ENCODE data around the gene DVL3.

DVL3 gene

DNA sequence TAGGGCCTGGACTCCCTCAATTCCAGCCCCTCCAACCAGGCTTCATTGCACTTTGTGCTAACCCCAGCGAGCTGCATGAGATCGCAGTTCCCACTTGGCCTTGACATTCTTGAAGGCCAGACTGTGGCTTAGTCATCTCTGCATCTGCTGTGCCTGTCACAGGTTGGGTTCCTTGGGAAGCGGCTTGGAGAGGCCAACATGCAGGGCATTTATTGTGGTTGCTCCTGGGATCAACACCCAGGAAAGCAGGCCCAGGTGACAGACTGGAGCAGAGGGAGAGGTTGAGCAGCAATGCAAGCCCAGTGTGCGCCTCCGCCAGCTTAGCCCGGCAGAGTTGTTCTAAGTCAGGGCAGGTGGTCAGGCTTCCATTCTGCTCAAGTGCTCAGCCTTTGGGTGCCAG, 41.4 kb downstream of the DVL3 start:
- Histone ChIP-seq H3K4me3 (ENCODE audit: low read length) (no peak overlapping the region), H3K36me3 (ENCODE audit: insufficient read depth, low read depth, low read length) (peaks cover 42% of the 10 kb centered on the region), H3K27ac (ENCODE audit: low read length) (no peak overlapping the region), H3K9me3 (ENCODE audit: insufficient read depth, low read depth, low read length) (no peaks in the 10 kb centered on the region), H3K27me3 (ENCODE audit: insufficient read depth, low read length) (no peaks in the 10 kb centered on the region), H3K4me1 (ENCODE audit: insufficient read depth, low read length) (no peaks in the 10 kb centered on the region), H3K9ac (ENCODE audit: low read depth, low read length) (no peak overlapping the region)

DNA sequence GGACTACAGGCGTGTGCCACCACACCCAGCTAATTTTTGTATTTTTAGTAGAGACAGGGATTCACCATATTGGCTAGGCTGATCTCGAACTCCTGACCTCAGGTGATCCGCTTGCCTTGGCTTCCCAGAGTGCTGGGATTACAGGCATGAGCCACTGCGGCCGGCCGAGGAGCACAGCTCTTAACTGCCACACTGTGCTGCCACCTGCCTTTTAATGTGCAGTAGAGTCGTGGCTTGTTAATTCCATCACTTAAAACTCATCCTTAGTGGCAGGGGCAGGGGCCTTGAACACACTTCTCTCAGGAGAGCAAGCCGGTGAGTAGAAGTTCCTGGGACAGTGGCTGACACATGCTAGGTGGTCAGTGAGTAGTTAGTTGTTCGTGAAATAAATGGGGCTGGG, 43.3 kb downstream of the DVL3 start:
- Histone ChIP-seq H3K4me3 (ENCODE audit: low read length) (no peak overlapping the region), H3K9me3 (ENCODE audit: insufficient read depth, low read depth, low read length) (no peaks in the 10 kb centered on the region), H3K9ac (ENCODE audit: low read depth, low read length) (no peak overlapping the region), H3K27ac (ENCODE audit: low read length) (no peak overlapping the region), H3K4me1 (ENCODE audit: insufficient read depth, low read length) (no peaks in the 10 kb centered on the region), H3K27me3 (ENCODE audit: insufficient read depth, low read length) (no peaks in the 10 kb centered on the region), H3K36me3 (ENCODE audit: insufficient read depth, low read depth, low read length) (peaks cover 23% of the 10 kb centered on the region)

DNA sequence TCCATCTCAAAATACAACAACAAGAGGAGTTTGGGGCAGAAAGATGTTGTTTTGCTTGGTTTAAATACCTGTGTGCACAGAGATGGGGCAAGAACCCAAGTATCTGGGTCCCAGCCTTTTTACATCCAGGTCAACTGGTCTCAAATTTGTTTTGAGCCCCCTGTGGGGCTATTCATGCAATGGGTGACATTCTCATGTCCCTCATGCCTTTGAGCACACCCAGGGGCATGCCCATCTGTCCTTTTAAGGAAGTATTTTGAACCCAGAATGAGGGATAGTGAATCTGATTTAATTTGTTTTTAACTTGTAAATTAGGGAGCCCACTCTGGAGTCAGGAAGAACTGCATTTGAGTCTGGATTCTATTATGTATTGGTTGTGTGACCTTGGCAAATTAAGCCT, 45.6 kb downstream of the DVL3 start:
- no peaks in the 10 kb centered on the region for H3K27me3 ChIP-seq (ENCODE audit: insufficient read depth, low read length)
- H3K4me1 ChIP-seq (ENCODE audit: insufficient read depth, low read length): no peaks in the 10 kb centered on the region
- H3K36me3 ChIP-seq (ENCODE audit: insufficient read depth, low read depth, low read length): peaks cover 3% of the 10 kb centered on the region; the same call in 1 of the 2 replicates
- no peak overlapping the region for H3K4me3 ChIP-seq (ENCODE audit: low read length)
- no peak overlapping the region for H3K9ac ChIP-seq (ENCODE audit: low read depth, low read length)
- no peaks in the 10 kb centered on the region for H3K9me3 ChIP-seq (ENCODE audit: insufficient read depth, low read depth, low read length)
- no peak overlapping the region for H3K27ac ChIP-seq (ENCODE audit: low read length)

DNA sequence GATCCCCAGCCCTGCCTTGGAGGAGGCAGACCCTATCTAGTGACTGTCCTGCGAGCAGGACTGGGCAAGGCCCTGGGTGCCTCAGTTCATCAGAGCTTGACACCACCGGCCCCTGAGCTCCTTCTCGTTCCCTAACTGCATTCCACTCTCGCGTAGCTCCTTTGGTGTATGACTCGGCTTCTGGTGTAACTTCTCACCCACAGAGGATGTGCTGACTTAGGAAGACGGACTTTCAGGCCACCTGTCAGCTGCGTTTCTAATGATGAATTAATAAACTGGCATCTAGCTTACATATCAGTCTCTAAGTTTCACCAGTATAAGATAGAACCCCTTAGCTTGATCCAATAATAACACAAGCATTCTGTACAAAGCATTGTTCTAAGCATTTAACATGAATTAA, 48.3 kb downstream of the DVL3 start:
- H3K36me3 ChIP-seq (ENCODE audit: insufficient read depth, low read depth, low read length): no peaks in the 10 kb centered on the region
- no peak overlapping the region for H3K27ac ChIP-seq (ENCODE audit: low read length)
- H3K27me3 ChIP-seq (ENCODE audit: insufficient read depth, low read length): no peaks in the 10 kb centered on the region
- H3K4me3 ChIP-seq (ENCODE audit: low read length): no peak overlapping the region
- no peaks in the 10 kb centered on the region for H3K4me1 ChIP-seq (ENCODE audit: insufficient read depth, low read length)
- no peak overlapping the region for H3K9ac ChIP-seq (ENCODE audit: low read depth, low read length)
- H3K9me3 ChIP-seq (ENCODE audit: insufficient read depth, low read depth, low read length): no peaks in the 10 kb centered on the region

DNA sequence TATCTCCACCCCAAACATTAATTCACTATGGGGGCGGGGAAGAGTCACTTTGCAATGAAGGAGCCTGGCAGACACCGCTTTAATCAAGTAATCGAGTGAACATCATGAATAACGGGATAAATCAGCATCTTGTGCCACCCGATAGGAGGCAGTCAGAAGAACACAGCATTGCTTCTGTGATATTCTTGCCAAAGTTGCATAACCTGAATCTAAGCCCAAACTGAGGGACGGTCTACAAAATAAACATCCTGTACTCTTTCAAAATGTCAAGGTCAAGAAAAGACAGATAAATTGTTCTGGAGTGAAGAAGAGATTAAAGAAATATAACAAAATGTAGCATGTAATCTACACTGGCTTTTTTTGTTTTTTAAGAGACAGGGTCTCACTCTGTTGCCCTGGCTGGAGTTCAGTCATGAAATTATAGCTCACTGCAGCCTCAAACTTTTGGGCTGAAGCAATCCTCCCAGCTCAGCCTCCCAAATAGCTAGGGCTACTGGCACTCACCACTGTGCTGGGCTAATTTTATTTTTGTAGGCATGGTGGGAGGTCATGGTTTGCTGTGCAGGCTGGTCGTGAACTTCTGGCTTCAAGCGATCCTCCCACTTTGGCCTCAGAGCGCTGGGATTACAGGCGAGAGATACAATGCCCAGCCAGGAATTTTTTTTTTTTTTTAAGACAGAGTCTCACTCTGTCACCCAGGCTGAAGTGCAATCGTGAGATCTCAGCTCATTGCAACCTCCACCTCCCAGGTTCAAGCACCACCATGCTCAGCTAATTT, 54.2 kb downstream of the DVL3 start:
- H3K9ac ChIP-seq (ENCODE audit: low read depth, low read length): no peak overlapping the region
- no peaks in the 10 kb centered on the region for H3K27me3 ChIP-seq (ENCODE audit: insufficient read depth, low read length)
- no peaks in the 10 kb centered on the region for H3K4me1 ChIP-seq (ENCODE audit: insufficient read depth, low read length)
- H3K27ac ChIP-seq (ENCODE audit: low read length): no peak overlapping the region
- no peak overlapping the region for H3K4me3 ChIP-seq (ENCODE audit: low read length)
- no peaks in the 10 kb centered on the region for H3K9me3 ChIP-seq (ENCODE audit: insufficient read depth, low read depth, low read length)
- H3K36me3 ChIP-seq (ENCODE audit: insufficient read depth, low read depth, low read length): no peaks in the 10 kb centered on the region

DNA sequence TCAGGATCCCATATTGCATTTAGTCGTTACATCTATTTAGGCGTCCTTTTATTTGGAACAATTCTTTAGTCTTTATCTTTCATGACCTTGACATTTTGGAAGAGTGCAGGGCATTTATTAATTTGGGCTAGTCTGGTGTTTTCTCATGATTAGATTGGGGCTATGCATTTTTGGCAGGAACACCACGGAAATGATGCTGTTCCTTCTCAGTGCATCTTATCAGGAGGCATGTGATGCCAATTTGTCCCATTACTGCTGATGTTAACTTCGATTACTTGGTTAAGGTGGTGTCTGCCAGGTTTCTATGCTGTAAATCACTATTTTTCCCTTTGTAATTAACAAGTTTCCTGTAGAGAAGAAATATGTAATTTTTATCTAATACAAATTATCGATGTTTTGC, 56.1 kb downstream of the DVL3 start:
- Histone ChIP-seq H3K27me3 (ENCODE audit: insufficient read depth, low read length) (no peaks in the 10 kb centered on the region), H3K27ac (ENCODE audit: low read length) (no peak overlapping the region), H3K36me3 (ENCODE audit: insufficient read depth, low read depth, low read length) (no peaks in the 10 kb centered on the region), H3K9me3 (ENCODE audit: insufficient read depth, low read depth, low read length) (no peaks in the 10 kb centered on the region), H3K4me1 (ENCODE audit: insufficient read depth, low read length) (no peaks in the 10 kb centered on the region), H3K9ac (ENCODE audit: low read depth, low read length) (no peak overlapping the region; the same call in 1 of the 2 replicates), H3K4me3 (ENCODE audit: low read length) (no peak overlapping the region)

DNA sequence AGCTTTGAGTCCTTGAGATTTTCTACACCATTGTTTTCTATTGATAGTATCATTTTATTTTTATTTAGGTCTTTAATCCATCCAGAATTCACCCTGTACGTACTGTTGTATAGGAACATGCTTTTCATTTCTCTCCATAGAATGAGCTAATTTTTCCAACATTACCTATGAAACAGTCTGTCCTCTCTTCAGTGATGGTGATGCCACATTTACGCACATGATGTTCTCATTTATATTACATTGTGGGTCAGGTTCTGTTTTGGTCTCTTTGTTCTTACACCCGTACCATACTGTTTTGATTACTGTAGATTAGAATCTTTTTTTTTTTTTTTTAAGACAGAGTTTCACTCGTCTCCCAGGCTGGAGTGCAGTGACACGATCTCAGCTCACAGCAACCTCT, 56.5 kb downstream of the DVL3 start:
- no peaks in the 10 kb centered on the region for H3K36me3 ChIP-seq (ENCODE audit: insufficient read depth, low read depth, low read length)
- H3K9me3 ChIP-seq (ENCODE audit: insufficient read depth, low read depth, low read length): no peaks in the 10 kb centered on the region
- H3K9ac ChIP-seq (ENCODE audit: low read depth, low read length): no peak overlapping the region; the same call in 1 of the 2 replicates
- H3K27me3 ChIP-seq (ENCODE audit: insufficient read depth, low read length): no peaks in the 10 kb centered on the region
- no peak overlapping the region for H3K4me3 ChIP-seq (ENCODE audit: low read length)
- H3K27ac ChIP-seq (ENCODE audit: low read length): no peak overlapping the region
- H3K4me1 ChIP-seq (ENCODE audit: insufficient read depth, low read length): no peaks in the 10 kb centered on the region

DNA sequence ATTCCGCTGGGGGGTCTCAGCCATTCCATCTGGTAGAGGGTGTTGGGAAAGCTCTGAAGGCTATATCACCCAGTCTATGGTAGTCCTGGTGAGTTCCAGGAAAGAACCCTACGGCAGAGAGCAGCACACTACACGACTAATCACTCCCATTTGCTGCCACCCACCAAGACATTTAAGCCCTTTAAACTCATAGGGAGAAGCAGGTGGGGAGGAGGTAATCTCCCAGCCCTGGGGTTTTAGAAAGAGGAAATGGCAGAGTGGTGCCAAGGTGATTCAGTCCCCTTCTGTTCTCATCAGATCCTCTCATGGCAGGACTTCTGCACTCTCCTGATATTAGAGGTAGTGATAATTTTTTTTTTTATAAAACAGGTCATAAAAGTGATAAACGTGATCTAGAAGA, 63.6 kb downstream of the DVL3 start:
- no peak overlapping the region for H3K4me3 ChIP-seq (ENCODE audit: low read length)
- H3K9me3 ChIP-seq (ENCODE audit: insufficient read depth, low read depth, low read length): no peaks in the 10 kb centered on the region
- no peak overlapping the region for H3K9ac ChIP-seq (ENCODE audit: low read depth, low read length)
- no peaks in the 10 kb centered on the region for H3K27me3 ChIP-seq (ENCODE audit: insufficient read depth, low read length)
- no peaks in the 10 kb centered on the region for H3K4me1 ChIP-seq (ENCODE audit: insufficient read depth, low read length)
- H3K27ac ChIP-seq (ENCODE audit: low read length): no peak overlapping the region
- H3K36me3 ChIP-seq (ENCODE audit: insufficient read depth, low read depth, low read length): no peaks in the 10 kb centered on the region

DNA sequence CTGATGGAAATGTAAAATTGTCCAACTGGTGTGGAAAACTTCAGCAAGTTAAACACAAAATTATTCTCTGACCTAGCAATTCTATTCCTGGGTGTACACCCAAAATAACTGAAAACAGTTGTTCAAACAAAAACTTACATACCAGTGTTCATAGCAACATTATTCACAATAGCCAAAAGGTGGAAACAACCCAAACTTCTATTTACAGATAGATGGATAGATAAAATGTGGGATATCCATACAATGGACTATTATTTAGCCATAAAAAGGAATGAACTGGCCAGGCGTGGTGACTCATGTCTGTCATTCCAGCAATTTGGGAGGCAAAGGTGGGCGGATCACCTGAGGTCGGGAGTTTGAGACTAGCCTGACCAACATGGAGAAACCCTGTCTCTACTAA, 67.3 kb downstream of the DVL3 start:
- Histone ChIP-seq H3K27me3 (ENCODE audit: insufficient read depth, low read length) (peaks cover 19% of the 10 kb centered on the region), H3K4me3 (ENCODE audit: low read length) (no peak overlapping the region), H3K9me3 (ENCODE audit: insufficient read depth, low read depth, low read length) (no peaks in the 10 kb centered on the region), H3K4me1 (ENCODE audit: insufficient read depth, low read length) (no peaks in the 10 kb centered on the region), H3K27ac (ENCODE audit: low read length) (no peak overlapping the region), H3K36me3 (ENCODE audit: insufficient read depth, low read depth, low read length) (no peaks in the 10 kb centered on the region), H3K9ac (ENCODE audit: low read depth, low read length) (no peak overlapping the region)

Data from iPS-20b (cell line).